Cardiac septum (tissue), 1 donor: ENCODE results near the gene ERVFRD-1. TPM values are rescaled to one million over a fixed set of nuclear protein-coding genes. Genes with fewer than 3 reads are reported as not detected.

ENCODE experiments used
- DNase-seq: peaks from one replicate; pipeline ENCODE4 v3.0.0-alpha.2; 2020; ENCODE audit warnings: low spot score
- intact Hi-C: fragments of 100-400 bp; cut with DNase I; formaldehyde crosslinking; loops from one replicate; pipeline ENCODE4 v1.14.0; 2022
- total RNA-seq: library from RNA; stranded (reverse); fragmentation: NEBNext Ultra II Directional; extraction: Animal tissue kit (Norgen Biotek cat#: 25700); gene quantifications from one replicate; pipeline ENCODE4 v1.2.1, GENCODE V29; 2021
- donor health status: DM: no; HTN: no; CAD: no.

ERVFRD-1 gene
- total RNA-seq, 1 donor from 2014 or later: not detected

DNA sequence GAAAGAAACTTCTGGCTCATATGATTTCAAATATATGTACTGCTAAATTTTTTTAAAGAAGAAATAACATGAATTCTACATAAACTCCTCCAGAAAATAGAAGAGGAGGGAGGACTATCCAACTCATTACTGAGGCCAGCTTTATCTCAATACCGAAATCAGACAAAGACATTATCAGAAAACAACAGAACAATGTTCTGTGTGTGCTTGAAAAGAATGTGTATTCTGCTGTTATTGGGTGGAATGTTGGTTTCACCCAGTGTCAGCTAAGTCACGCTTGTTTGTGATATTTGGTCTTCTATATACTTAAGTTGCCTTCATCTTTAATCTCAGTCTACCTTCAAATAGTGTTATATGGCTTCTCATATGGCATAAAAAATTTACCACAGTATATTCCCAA lies 48.8 kb downstream of the ERVFRD-1 start:
- intact Hi-C loops: no loop called here
- no peak for DNase-seq

DNA sequence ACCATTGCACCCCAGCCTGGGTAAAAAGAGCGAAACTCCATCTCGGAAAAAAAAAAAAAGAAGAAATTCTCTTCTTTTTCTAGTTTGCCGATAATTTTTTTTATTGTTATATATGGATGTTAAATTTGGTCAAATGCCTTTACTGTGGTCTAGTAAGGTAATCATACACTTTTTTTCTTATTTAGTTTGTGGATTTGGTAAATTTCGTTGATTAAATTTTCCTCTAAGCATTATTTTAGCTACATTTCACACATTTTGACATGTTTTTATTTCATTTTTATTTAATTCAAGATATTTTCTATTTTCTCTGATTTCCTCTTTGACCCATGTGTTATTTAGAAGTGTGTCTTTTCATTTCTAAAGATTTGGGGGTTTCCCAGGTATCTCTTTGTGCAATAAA lies 49.4 kb downstream of the ERVFRD-1 start:
- intact Hi-C loops: no loop called here
- DNase-seq: no peak

DNA sequence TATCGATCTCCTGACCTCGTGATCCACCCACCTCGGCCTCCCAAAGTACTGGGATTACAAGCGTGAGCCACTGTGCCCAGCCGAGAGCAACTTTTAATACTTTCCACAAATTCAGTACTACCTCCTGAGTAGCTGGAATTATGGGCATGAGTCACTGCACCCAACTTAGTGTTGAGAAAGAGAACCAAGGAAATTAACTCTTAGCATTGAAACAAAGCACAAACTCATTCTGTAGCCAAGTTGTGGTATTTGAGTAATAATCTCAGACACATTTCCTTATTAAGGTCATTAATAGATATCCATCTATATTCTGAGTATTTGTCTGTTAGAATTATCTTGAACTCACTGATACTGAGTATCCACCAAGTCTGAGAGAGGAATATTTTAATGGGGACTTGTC lies 53.1 kb downstream of the ERVFRD-1 start:
- DNase-seq: no peak
- intact Hi-C loops: no loop called here

DNA sequence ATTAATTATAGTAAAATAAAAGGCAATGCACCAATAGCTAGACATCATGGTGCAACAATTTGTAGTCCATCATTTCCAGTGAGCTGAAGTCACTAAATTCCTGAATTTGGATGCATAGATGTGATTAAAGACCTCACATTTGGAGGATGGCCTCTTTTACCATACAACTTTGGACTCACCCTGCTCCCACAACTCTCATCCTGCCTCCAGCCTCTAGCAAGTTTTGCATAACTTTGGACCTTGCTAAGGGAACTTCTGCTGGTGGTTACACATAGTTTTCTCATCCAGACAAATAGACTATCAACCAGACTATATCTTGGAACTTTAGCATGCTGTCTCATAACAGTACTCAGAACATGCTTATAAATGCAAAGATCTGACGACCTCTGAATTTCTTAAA lies 54.7 kb downstream of the ERVFRD-1 start:
- intact Hi-C loops: no loop called here
- no peak for DNase-seq

DNA sequence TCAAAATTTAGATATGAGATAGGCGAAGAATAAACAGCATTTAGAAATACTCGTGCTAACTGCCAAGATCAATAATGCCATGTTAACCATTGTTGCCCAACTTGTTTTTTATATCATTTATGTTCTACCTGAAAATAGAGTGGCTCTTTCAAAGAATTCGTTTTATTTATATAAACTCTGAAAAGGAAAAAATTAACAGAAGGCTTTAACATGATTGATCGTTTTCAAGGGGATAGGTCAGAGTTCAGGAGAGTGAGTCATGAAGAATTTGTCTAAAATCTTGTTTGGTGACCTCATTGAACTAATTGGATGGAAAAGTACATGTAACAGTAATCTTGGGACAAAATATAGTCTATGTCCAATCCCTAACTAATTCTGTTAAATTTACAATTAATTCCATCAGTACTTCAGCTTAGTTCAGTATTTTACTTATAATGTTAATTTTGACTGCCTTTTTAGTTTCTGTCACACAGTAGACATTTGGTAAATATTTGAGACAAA lies 56.3 kb downstream of the ERVFRD-1 start:
- DNase-seq: no peak
- intact Hi-C loops: no loop called here

DNA sequence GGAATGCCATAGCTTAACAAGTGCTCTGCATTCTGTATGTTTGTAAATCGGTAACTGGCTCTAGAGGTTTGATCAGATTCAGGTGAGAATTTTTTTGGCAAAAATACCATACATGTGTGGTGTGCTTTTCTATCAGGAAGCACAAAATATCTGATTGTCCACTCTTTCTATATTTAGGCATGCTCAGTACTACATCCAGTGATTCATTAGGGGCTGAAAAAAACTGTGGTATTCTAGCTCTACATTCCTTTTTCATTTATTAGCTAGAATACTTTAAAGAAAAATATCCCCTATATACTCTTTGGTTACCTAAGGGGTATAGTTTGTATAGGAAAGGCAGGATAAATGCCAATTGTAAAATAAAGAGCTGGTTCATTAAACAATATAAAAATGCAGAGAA lies 56.8 kb downstream of the ERVFRD-1 start:
- DNase-seq: no peak
- intact Hi-C loops: no loop called here

DNA sequence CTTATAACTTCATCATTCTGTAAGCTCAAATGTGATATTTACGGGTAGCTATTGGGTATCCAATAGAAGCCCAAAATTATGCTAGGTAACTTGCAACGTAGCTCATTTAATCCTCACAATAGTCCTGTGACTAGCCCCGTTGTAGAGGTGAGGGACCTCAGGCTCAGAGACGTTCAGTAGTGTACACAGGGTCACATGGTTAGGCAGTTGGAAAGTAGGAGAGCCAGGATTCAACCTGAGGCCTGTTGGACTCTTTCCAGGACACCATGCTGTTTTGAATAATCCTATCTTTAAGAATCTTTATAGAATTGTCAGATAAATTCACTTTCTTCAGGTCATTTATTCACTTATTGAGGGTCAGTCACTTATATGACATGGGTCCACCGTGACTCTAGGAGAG lies 58.2 kb downstream of the ERVFRD-1 start:
- no peak for DNase-seq
- intact Hi-C loops: no loop called here

Other genes starting within 250 kb of the ERVFRD-1 start
- not detected for gene GCM2, start 229.7 kb downstream of the ERVFRD-1 start, total RNA-seq
- gene SYCP2L, start 224.7 kb downstream of the ERVFRD-1 start, total RNA-seq: 1.00 TPM
- 1.8 TPM for gene ELOVL2, start 67.4 kb downstream of the ERVFRD-1 start, total RNA-seq
- 12.6 TPM for gene SMIM13, start 17.9 kb downstream of the ERVFRD-1 start, total RNA-seq
- gene NEDD9, start 120.9 kb upstream of the ERVFRD-1 start, total RNA-seq: 14.1 TPM